GM13976 (cell line): ENCODE results near the gene DACT2.

ENCODE experiments used
- DNase-seq: peaks from one replicate; pipeline ENCODE4 v3.0.0; 2012; ENCODE audit warnings: low spot score
- in situ Hi-C: fragments of 300-500 bp; cut with MboI; formaldehyde crosslinking; loops from one replicate; pipeline ENCODE4 v1.12.0; 2022; ENCODE audit warnings: low sequenced_read_pairs, mixed read lengths, inconsistent platforms; ENCODE audit not compliant: unreplicated experiment
- TF ChIP-seq, protein P1 (sequence below): IDR thresholded peaks from 2 replicates; pipeline ENCODE4 v1.5.1; 2012; ENCODE audit warnings: borderline replicate concordance, mild to moderate bottlenecking; ENCODE audit not compliant: insufficient read depth; ENCODE audit errors: extremely low read depth, missing control alignments, control extremely low read depth

Gene DACT2

GRCh38 chr6:168305096-168305749 lies 14.4 kb downstream of the DACT2 start:
- DNase-seq, result no peak
- TF ChIP-seq, protein P1, sequence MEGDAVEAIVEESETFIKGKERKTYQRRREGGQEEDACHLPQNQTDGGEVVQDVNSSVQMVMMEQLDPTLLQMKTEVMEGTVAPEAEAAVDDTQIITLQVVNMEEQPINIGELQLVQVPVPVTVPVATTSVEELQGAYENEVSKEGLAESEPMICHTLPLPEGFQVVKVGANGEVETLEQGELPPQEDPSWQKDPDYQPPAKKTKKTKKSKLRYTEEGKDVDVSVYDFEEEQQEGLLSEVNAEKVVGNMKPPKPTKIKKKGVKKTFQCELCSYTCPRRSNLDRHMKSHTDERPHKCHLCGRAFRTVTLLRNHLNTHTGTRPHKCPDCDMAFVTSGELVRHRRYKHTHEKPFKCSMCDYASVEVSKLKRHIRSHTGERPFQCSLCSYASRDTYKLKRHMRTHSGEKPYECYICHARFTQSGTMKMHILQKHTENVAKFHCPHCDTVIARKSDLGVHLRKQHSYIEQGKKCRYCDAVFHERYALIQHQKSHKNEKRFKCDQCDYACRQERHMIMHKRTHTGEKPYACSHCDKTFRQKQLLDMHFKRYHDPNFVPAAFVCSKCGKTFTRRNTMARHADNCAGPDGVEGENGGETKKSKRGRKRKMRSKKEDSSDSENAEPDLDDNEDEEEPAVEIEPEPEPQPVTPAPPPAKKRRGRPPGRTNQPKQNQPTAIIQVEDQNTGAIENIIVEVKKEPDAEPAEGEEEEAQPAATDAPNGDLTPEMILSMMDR, result no peak
- in situ Hi-C loops, result no loop called here

GRCh38 chr6:168304752-168305015 lies 14.9 kb downstream of the DACT2 start:
- no peak for DNase-seq
- TF ChIP-seq, protein P1, result no peak
- in situ Hi-C loops, result no loop called here

- in situ Hi-C loops, result no loop called here
- DNase-seq, result no peak
- TF ChIP-seq, protein P1, result no peak
Observed at GRCh38 chr6:168303982-168304751, 15.4 kb downstream of the DACT2 start.

DNA sequence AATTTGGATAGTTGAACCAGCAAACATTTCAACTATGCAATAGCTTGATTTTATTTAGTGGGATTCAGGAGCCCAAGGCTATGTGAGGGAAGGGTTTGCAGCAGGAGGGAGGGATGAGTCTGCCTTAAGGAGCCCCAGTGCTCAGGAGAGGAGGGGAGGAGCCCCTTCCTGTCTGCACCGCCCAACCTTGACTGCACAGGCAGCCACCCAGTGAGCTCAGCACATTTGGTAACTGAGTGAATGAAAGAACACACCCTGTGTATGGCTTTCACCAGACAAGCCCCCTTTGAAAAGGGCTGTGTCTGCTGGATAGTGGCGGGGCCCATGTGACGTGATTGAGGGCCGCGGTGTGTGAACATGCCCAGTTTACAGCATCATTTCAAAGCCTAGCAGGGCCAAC lies 17.0 kb downstream of the DACT2 start:
- DNase-seq, result no peak
- in situ Hi-C loops, result no loop called here
- TF ChIP-seq, protein P1, result no peak

DNA sequence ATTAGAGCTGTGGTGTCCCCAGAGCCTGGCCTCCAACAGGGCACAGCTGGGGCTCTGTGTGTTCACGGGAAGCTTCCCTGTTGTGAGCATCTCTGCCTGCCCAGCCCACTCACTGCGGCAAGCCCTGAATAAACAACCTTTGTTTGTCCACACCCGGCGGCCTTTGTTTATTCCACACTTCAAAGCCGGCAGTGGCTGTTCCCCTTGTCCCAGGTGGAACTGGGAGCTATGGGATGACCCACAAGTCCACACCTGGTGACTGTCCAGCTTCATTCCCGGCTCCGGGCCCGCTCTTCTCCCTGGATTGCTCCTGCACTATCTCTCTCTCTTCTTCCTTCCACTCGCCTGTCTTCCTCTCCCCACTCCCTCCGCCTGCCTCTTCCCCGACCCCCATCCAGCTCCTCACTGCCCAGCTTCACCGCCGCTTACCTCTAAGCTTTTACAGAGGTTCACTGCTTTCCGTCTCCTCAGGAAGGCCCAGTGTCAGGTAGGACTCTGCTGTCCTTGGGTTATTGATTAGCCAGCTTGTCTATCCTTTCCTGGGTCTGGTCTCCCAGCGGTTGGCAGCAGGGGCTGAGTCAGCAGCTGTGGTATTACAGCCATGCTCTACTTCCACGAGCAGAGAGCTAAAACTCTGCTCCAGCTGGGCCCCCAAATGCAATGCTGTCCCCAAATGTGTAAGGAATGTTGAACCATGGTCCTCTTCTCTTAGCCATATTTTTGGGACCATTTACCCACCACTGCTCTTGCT lies 17.8 kb downstream of the DACT2 start:
- TF ChIP-seq, protein P1, result no peak
- in situ Hi-C loops, result no loop called here
- DNase-seq, result no peak

DNA sequence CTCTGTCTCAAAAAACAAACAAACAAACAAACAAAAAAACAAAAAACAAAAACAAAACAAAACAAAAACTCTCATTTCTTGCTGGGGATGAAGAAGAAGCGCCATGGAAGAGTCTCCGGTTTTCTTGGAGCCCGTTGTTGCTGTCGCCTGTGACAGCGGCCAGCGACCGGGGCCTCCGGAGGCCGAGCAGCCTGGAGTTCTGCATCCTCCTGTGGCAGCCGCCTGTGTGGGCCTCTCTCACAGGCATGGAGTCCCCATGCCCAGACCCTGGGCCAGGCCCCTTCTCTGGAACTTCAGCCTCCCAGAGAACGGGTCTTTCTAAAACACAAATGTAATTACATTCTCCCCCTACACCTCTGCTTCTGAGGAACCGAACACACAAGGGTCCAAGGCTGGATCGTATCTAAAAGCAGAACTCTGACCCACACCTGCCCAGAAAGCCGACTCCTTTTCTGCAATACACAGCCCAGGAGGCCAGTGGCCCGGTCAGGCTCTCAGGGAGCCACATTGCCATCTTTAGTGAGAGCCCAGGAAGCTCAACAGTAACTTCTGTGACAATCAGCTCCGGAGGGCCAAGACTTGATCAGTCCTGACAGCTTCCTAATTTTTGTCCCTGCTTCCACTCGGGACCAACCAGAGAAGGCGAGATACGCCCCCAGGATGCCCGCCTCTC lies 18.5 kb downstream of the DACT2 start:
- in situ Hi-C loops, result no loop called here
- no peak for DNase-seq
- TF ChIP-seq, protein P1, result no peak
